GM11168 (cell line): ENCODE data around the gene TRAF7.

Source experiments
- in situ Hi-C: fragments of 300-500 bp; cut with MboI; formaldehyde crosslinking; loops from one replicate; pipeline ENCODE4 v1.12.0; 2022; ENCODE audit warnings: low sequenced_read_pairs; ENCODE audit not compliant: unreplicated experiment

The TRAF7 gene

DNA sequence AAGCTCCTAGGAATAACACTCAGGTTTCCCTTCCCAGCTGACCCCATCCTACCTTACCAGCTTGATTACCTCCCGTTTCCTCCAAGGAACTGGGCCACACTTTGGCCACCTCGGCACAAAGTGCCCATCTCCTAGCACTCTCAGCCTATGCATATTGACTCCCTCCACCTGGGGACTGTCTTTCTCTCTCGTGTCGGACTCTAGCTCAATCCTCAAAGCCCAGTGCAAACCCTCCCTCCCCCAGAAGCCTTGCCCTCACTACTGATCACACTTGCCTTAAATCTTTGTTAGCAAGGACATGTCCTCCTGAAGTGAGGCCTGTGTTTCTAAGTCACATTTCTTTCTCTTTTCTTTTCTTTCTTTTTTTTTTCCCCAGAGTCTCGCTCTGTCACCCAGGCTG, 9.7 kb upstream of the TRAF7 start:
- in situ Hi-C loops: loop anchor here (10.0 kb wide), 1 partner anchor 131 kb away; the partner anchor contains the start of gene NPW

- in situ Hi-C loops: loop anchor here (10.0 kb wide), 1 partner anchor 133 kb away; the partner anchor contains the start of gene NPW
These were observed 8.2 kb upstream of the TRAF7 start for GRCh38 chr16:2147378-2147777.

- in situ Hi-C loops: loop anchor here (10.0 kb wide), 1 partner anchor 133 kb away; the partner anchor contains the start of gene NPW
These were observed 7.5 kb upstream of the TRAF7 start, which contains the start of gene RAB26 for GRCh38 chr16:2147981-2148671. TSS of gene RAB26 (plus strand) at chr16:2148625. CDS start at chr16:2148784, 159 bp downstream.

DNA sequence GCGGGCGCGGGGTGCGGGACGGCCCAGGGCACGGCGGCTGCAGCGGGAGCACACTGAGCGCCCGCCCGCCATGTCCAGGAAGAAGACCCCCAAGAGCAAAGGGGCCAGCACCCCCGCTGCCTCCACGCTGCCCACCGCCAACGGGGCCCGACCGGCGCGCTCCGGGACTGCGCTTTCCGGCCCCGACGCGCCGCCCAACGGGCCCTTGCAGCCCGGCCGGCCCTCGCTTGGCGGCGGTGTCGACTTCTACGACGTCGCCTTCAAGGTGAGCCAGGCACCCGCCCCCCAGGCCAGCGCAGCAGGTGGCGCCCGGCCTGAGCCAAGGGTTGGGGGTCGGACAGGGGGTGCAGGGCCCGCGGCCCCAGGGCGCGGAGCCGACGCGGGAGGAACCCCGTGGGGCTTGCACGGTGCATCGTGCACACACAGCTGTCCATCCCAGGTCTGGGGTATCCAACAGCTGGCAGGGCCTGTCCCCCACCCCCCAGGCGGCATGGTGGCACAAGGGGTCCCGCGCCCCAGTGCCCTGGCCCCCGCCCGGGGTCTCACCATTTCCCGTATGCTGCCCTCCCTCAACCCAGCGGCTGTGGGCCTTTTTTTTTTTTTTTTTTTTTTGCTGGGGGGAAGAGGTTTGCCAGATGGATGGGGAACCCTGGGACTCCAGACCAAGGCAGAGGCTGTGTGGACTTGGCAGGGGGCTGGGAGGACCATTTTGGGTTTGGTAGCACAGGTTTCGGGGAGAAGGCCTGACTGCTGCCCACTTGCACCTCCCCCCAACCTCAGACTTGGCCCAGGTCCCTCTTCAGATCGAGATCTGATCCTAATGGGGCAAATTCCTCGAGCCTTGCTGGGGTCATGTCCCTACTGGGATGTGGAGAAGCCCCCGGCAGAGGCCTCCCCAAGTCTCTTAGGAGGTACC, 6.6 kb upstream of the TRAF7 start:
- in situ Hi-C loops: loop anchor here (10.0 kb wide), 1 partner anchor 134 kb away; the partner anchor contains the start of gene NPW

- in situ Hi-C loops: loop anchor here (10.0 kb wide), 1 partner anchor 135 kb away; the partner anchor contains the start of gene NPW
These were observed 5.8 kb upstream of the TRAF7 start for GRCh38 chr16:2149630-2150417.

DNA sequence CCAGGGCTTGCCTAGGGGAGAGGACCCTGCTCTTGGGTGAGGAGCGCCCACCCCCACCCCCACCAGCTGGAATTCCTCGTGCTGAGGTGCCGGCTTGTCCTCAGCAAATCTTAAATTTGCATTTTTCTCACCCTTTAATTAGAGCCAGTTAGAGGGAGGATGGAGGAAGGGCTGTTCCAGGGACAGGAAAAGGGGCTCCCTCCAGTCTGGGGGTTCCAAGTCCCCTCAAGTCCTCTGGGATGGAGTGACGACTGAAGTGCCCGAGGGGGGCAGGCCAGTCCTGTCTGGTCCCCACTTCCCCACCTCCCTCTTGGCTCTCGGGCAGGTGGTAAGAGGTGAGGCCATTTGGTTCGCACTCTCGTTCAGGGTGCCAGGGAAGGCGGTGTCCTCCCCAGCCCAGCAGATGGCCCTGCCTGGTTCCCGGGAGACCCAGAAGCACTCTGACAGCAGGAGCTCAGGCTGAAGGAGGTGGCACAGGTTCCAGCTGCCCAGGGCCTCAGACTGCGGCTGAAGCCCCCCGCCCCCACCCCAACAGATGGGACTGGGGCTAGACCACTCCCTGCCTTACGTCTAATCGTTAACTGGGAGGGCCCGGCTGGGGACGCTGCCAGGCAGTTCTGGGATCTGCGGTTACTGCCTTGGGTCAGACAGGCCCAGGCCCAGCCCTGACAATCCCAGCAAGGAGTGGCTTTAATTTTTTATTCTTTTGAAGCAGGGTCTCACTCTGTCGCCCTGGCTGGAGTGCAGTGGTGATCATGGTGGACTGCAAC, 5.0 kb upstream of the TRAF7 start:
- in situ Hi-C loops: no loop called here

- in situ Hi-C loops: no loop called here
These were observed 4.1 kb upstream of the TRAF7 start for GRCh38 chr16:2151188-2152091.

- in situ Hi-C loops: no loop called here
These were observed 2.7 kb upstream of the TRAF7 start for GRCh38 chr16:2152695-2153506.

GRCh38 chr16:2154533-2155090, 970 bp upstream of the TRAF7 start:
- in situ Hi-C loops: no loop called here

DNA sequence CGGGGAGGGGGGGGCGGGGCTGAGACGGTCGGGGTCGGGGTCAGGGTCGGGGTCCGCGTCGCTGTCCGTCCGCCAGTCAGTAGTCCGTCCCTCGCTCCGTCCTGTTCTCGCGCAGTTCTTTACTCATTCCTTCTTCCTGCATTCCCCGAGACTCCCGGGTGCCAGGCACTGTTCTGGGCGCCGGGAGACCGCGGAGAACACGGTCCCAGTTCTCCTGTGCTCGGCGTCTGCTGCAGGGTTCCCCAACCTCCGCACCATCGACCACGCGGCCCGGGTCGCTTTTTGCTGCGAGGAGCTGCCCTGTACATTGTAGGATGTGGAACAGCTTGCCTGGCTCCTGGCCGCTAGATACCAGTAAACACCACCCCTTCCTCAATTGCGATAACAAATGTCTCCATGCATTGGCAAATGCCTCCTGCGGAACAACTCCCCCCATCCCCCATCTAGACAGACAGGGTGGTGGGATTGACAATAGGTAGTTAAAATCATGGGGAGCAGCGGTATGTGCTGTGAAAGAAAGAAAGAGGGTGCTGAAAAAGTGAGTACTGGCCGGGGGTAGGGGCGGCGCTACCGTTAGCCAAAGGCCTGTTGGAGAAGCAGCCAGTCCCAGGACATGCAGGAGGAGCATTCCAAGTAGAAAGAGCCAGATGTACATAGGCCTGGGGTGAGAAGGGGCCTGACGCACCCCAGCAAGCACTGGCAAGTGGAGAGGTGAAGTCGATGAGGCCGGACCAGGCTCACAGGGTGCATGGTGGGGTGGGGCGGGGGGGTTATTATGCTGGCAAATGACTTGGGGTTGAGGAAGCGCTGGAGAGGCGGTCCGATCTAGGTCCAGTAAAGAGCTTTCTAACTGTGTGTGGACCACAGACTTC, 631 bp downstream of the TRAF7 start:
- in situ Hi-C loops: no loop called here

DNA sequence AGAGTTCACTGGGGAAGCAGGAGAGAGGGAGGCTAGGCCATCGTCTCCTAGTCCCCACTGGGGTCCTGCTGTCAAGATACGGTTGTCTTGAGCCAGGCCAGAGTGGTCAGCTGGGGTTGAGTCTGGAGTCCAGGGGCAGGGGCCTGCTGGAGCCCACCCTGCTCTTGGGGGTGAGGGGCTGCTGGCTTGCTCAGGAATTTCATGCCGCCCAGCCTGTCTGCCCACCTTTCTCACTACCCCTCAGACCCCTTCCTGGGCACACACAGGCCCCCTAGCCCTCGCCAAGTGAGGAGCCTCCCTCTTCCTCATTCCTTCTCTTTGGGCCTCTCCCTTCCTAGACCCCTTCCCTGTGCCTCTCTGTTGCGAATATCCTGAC, 1.3 kb downstream of the TRAF7 start:
- in situ Hi-C loops: no loop called here

- in situ Hi-C loops: no loop called here
These were observed 2.1 kb downstream of the TRAF7 start for GRCh38 chr16:2157480-2158261.

DNA sequence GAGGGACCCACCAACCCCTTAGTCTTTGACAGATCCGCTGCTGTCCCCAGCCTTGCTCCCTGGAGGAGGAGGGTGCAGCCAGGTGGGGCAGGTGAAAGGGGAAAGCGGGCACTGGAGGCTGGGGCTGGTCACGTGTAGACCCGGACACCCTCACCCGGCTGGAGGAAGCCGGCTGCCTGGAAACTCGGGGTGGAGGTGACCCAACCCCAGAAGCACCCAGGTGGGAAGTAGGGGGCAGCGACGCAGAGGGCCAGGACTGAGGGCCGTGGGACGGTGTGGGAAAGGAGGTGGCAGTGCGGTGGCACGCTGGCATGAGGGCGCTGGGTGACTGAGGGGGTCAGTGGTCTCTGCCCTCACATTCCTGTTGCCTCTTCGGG, 2.7 kb downstream of the TRAF7 start:
- in situ Hi-C loops: no loop called here

DNA sequence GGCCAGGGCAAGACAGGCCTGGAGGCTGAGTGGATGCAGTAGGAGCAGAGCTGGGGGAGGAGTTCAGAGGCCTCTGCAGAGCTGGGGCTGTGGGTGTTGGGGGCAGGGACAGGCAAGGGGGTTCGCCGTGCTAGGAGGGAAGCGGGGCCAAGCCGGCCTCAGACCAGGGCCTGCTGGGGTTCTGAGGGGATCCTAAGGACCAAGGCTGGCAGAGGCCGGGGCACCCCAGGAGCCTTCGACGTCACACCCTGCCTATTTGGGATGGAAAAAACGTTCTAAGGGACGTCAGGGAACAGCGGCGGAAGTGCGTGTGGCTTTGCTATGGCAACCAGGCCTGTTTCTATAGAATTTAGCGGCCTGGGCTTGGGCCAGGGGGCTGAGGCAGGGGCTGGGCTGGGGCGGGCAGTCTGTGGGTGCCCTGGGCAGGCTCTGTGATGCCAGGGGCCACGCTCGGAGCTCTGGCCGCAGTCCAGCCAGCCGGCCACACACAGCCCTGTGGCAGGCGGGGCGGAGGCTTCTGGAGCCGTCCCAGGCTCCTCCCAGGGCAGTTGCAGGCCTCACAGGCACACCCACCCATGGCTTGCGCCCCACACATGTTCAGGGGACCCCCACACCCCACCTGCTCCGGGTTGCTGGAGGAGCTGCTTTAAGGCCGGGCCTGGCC, 3.7 kb downstream of the TRAF7 start:
- in situ Hi-C loops: no loop called here

GRCh38 chr16:2160915-2161551, 5.5 kb downstream of the TRAF7 start:
- in situ Hi-C loops: no loop called here
